A673 (cell line): ENCODE data around the gene RELCH.

Experiments
- EZH2 ChIP-seq: fragments of 200-600 bp; sonication (generic); IDR thresholded peaks from 2 replicates; pipeline ENCODE4 v1.6.1; 2017; ENCODE audit warnings: borderline replicate concordance, low read depth, mild to moderate bottlenecking, mixed read lengths, antibody characterized with exemption, low read length; ENCODE audit not compliant: poor library complexity, severe bottlenecking
- TF ChIP-seq, protein P1 (sequence below): fragments of 300-800, 200-600 bp; sonication (generic); conservative IDR thresholded peaks from 2 replicates; pipeline ENCODE4 v1.5.1; 2017; ENCODE audit warnings: low read depth, mild to moderate bottlenecking, antibody characterized with exemption, low read length, moderate library complexity, mixed read lengths

DNA sequence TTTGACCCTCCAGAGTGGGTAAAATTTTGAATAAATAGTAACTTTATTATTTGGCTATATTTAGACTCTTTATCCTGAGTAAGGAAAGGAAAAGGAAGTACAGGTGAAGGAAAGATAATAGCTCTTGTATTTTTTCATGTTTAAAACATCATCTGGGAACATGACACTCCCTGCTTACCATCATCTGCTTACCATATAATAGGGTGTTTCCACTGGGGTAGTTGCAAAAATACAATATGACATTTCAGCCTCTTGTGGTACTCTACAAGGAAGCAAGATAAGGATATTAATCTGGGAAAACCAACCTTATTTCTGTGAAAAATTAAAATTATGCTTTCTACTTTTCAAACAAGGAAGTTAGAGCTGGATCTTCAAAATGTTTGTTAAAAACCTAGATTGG lies 9.9 kb downstream of the RELCH start:
- TF ChIP-seq, protein P1, sequence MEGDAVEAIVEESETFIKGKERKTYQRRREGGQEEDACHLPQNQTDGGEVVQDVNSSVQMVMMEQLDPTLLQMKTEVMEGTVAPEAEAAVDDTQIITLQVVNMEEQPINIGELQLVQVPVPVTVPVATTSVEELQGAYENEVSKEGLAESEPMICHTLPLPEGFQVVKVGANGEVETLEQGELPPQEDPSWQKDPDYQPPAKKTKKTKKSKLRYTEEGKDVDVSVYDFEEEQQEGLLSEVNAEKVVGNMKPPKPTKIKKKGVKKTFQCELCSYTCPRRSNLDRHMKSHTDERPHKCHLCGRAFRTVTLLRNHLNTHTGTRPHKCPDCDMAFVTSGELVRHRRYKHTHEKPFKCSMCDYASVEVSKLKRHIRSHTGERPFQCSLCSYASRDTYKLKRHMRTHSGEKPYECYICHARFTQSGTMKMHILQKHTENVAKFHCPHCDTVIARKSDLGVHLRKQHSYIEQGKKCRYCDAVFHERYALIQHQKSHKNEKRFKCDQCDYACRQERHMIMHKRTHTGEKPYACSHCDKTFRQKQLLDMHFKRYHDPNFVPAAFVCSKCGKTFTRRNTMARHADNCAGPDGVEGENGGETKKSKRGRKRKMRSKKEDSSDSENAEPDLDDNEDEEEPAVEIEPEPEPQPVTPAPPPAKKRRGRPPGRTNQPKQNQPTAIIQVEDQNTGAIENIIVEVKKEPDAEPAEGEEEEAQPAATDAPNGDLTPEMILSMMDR, result no peak
- TF ChIP-seq EZH2, result no peak
